Loucy (cell line): ENCODE results near the gene MICAL3.

Experiments used
- EZH2phosphoT487 ChIP-seq: fragments of 200-600 bp; IDR thresholded peaks from 2 replicates; pipeline ENCODE4 v1.6.1; 2018; ENCODE audit warnings: antibody characterized with exemption, mild to moderate bottlenecking, moderate library complexity, borderline replicate concordance
- TF ChIP-seq, protein P1 (sequence below): fragments of 200-600 bp; sonication (generic); conservative IDR thresholded peaks from 2 replicates; pipeline ENCODE4 v1.5.1; 2014; ENCODE audit warnings: mild to moderate bottlenecking, antibody characterized with exemption, low read length

DNA sequence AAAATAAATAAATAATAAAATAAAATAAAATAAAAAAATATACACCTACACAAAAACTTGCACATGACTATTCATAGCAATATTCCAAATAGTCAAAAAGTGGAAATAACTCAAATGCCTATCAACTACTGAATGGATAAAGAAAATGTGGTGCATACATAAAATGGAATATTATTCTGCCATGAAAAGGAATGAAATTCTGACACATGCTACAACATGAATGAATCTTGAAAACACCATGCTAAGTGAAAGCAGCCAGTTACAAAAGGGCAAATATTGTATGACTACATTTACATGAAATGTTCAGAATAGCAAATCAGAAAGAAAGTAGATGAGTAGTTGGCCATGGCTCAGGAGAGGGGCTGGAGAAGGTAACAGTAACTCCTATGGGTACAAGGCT is 46.3 kb downstream of the MICAL3 start:
- TF ChIP-seq, protein P1, sequence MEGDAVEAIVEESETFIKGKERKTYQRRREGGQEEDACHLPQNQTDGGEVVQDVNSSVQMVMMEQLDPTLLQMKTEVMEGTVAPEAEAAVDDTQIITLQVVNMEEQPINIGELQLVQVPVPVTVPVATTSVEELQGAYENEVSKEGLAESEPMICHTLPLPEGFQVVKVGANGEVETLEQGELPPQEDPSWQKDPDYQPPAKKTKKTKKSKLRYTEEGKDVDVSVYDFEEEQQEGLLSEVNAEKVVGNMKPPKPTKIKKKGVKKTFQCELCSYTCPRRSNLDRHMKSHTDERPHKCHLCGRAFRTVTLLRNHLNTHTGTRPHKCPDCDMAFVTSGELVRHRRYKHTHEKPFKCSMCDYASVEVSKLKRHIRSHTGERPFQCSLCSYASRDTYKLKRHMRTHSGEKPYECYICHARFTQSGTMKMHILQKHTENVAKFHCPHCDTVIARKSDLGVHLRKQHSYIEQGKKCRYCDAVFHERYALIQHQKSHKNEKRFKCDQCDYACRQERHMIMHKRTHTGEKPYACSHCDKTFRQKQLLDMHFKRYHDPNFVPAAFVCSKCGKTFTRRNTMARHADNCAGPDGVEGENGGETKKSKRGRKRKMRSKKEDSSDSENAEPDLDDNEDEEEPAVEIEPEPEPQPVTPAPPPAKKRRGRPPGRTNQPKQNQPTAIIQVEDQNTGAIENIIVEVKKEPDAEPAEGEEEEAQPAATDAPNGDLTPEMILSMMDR = no peak
- no peak for TF ChIP-seq EZH2phosphoT487
